Activated CD8-positive, alpha-beta memory T cell treated with anti-CD3 and anti-CD28 coated beads, Interleukin-2, amount 50 U/mL, for 4 hours (primary cell): ENCODE measurements around the gene AMN.
"Not testable (repeated sequence)": the region's sequence is repeated elsewhere in the genome, so short reads cannot be mapped to it uniquely, and the experiment has no call there.

ENCODE experiments used
- DNase-seq: peaks from one replicate; pipeline ENCODE4 v3.0.0-alpha.2; 2020

Gene AMN

GRCh38 chr14:102914474-102915291 lies 7.8 kb upstream of the AMN start:
- no peak for DNase-seq

GRCh38 chr14:102915292-102916110 lies 7.0 kb upstream of the AMN start:
- no peak for DNase-seq

DNA sequence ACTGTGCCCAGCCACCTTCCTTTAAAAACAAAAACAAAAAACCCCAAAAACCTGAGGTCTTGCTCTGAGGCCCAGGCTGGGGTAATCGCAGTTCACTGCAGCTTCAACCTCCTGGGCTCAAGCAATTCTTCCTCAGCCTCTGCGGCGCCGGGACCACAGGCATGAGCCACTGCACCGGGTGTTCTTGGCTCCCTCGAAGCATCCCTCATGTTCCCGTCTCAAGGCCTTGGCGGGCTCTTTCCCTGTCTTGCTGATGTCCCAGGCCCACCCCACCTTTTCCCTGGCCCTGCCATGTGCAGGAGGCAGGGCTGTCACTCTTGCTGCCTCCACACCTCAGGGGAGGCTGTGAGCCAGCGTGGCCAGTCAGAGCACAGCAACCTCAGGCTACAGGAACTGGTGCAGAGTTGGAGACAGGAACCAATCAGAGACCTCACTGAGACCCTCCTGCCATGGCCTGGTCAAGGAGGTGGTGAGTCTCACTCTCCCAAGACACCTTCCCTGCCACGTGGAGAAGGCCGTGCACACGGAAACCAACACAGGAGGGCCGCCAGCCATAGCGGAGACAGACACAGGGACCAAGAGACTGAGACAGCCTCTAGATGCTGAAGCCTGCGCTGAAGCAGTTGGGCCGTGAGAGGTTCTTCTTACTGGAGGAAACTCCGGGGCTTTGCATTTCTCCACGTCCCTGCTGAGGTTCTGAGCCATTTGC lies 6.0 kb upstream of the AMN start:
- DNase-seq, result no peak

GRCh38 chr14:102917056-102917385 lies 5.4 kb upstream of the AMN start:
- DNase-seq, result no peak

DNA sequence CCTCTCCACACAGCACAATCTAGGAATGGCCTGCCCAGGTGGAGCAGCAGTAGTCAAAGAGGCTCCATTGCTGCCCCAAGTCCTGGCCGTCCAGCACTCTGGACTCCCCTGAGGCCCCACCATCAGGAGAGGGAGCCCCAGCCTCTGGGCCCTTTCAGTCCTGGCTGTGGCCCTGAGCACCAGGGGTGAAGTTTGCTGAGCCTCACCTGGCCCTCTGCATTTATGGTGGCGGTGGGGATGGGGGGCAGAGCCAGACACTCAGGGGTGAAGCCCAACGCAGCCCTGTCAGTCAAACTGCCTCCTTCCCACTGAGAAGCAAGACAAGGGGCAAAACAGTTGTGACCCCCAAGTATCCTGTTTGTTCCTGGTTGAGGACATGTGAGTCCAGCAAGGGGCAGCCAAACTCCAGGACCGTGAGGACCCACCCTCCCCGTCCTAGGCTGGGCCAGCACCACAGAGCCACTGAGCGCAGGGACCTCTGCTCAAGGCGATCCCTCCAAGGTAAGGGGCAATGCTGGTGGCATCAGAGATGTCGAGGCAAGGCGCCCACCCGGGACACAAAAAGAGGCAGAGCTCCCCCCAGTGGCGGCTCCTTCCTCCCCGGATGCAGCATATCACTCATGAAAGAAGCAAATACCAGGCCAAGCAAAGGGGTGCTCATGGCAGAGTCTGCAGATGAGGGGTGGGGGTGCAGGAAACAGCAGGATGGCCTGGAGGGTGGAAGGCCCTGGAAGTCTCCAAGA lies 4.8 kb upstream of the AMN start:
- peak; percentile 72 for DNase-seq

GRCh38 chr14:102918438-102918837 lies 4.0 kb upstream of the AMN start:
- no peak for DNase-seq

GRCh38 chr14:102920273-102920997 lies 2.0 kb upstream of the AMN start:
- no peak for DNase-seq

DNA sequence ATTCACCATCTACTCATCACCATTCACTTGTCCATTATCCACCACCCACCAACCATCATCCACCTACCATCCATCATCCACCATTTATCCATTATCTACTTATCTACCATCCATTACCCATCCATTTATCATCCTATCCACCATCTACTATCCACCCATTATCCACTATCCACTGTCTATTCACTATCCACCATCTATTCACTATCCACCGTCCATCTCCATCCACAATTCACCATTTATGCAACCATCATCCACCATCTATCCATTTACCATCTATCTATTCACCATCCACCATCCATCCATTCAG lies 1.5 kb upstream of the AMN start:
- DNase-seq, result no peak

- no peak for DNase-seq
Measured at GRCh38 chr14:102923201-102923924, 900 bp downstream of the AMN start.

- DNase-seq, result no peak
Measured at GRCh38 chr14:102923925-102924486, 1.5 kb downstream of the AMN start.

DNA sequence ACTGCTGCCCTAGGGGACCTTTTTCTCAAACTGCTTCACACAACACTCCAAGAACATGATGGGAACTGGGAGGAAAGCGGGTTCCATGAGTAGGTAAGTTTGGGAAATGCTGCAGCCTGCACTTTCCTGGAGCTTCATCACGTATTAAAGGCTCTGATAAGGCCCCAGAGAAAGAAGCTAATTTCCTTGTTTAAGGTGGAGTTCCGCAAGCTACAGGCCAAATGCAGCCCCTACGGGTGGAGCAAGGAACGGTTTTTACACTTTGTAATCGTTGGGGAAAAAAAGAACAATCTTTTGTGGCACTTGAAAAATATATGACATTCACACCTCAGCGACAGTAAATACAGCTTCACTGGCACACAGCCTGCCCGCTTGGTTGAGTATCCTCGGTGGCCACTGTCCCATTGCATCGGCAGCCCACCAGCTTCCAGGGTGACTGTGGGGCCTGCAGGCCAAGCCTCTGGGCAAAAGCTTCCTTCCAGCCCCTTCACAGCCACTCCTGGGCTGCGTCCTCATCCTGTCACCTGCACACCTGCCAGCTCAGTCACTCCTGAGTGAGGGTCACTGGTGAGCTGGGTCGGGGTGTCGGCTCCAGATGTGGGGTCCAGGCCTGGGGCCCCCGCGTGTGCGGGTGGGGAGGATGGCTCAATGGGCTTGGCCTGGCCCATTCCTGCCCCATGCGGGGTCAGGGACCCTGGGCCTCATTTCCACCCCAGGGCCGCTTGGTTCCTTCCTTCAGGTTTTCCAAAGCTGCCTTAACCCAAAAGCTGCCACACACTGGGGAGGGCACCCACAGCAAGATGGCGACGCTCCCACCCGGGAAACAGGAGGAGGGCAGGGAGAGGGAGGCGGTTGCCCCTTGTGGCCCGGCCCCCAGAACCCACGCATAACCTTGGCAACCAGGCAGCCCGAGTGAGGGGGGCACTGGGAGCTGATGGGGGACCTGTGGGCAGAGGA lies 2.4 kb downstream of the AMN start:
- DNase-seq, result no peak

DNA sequence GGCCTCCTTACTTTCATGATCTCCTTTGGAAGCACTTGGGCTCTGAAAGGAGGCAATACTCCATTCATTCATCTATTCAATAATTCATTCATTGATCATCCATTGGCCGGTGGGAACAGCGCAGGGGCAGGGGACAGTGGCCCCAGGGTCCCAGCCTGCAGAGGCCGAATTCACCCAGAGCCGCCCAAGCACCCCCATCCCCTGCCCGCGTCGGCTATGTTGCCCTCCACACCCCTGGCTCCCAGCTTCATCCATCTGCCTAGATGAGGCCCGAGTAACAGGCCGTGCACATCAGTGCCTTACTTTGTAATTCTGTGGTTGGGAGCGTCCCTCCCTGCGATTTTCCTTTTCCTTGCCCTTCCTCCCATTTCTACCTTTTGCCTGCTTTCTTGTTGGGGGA lies 3.2 kb downstream of the AMN start:
- no peak for DNase-seq

DNA sequence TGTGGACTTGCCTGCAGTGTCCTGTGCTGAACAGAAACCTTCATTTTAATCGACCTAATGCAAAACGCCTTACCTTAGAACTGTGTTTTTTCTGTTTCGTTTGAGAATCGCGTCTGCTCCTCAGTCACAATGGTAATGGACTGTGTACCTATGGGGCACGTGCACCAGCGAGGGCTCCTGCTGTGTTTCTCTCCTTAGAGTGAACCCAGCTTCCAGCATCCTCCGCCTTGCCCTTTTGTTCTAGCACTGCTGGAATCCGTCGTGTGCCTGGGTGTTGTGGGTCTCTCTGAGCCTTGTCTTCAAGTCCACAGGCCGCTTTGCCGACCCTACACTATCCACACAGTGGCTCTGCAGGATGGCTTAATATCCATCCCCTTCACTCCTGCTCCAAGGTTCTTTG lies 3.6 kb downstream of the AMN start:
- no peak for DNase-seq

- DNase-seq, result not testable (repeated sequence)
Measured at GRCh38 chr14:102926840-102927239, 4.4 kb downstream of the AMN start.

GRCh38 chr14:102927346-102927877 lies 4.9 kb downstream of the AMN start:
- DNase-seq, result no peak

GRCh38 chr14:102927878-102928411 lies 5.5 kb downstream of the AMN start:
- no peak for DNase-seq

DNA sequence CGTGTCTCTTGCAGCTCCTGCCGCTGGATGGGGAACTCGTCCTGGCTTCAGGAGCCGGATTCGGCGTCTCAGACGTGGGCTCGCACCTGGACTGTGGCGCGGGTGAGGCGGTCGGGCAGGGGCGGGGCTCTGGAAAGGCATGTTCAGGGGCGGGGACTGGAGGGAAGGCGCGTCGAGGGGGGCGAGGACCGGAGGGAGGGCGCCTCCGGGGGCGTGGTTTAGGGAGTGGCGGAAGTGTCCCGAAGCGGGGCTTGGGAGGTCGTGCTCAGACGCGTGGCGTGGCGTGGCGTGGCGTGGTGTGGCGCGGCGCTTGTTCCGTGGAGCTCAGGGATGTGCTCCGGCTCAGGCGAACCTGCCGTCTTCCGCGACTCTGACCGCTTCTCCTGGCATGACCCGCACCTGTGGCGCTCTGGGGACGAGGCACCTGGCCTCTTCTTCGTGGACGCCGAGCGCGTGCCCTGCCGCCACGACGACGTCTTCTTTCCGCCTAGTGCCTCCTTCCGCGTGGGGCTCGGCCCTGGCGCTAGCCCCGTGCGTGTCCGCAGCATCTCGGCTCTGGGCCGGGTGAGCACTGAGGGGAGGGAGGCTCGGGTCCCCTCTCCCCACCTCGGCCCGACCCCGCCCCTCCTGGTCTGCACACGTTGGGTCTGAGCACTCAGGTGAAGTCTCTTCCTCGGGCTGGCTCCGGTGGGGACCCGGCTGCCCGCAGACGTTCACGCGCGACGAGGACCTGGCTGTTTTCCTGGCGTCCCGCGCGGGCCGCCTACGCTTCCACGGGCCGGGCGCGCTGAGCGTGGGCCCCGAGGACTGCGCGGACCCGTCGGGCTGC lies 6.2 kb downstream of the AMN start:
- DNase-seq, result peak; percentile 88

DNA sequence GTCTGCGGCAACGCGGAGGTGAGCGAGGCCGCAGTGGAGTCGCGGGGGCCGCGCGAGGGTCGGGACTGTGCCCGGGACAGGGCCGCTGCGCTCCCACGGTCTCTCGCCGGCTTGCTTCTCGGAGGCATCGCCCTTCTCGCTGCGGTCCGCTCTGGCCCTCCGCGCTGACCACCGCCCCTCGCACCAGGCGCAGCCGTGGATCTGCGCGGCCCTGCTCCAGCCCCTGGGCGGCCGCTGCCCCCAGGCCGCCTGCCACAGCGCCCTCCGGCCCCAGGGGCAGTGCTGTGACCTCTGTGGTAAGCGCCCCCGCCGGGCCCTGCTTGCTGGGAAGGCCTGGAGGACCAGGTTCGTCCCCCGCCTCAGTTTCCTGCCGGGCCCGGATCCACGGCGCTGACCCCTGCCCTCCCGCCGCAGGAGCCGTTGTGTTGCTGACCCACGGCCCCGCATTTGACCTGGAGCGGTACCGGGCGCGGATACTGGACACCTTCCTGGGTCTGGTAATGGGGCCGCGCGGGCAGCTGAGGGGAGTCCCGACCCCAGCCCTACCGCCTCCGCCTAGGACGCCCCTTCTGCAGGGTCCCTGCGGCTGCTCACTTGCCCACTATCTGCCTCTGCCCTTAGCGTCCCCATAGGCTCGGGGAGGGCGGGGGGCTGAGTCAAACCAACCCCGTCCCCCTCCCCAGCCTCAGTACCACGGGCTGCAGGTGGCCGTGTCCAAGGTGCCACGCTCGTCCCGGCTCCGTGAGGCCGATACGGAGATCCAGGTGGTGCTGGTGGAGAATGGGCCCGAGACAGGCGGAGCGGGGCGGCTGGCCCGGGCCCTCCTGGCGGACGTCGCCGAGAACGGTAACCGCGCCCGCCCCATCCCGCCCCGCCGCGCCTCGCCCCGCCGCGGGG lies 7.0 kb downstream of the AMN start:
- DNase-seq, result no peak
